ENCODE data around the gene FRAS1.

DNA sequence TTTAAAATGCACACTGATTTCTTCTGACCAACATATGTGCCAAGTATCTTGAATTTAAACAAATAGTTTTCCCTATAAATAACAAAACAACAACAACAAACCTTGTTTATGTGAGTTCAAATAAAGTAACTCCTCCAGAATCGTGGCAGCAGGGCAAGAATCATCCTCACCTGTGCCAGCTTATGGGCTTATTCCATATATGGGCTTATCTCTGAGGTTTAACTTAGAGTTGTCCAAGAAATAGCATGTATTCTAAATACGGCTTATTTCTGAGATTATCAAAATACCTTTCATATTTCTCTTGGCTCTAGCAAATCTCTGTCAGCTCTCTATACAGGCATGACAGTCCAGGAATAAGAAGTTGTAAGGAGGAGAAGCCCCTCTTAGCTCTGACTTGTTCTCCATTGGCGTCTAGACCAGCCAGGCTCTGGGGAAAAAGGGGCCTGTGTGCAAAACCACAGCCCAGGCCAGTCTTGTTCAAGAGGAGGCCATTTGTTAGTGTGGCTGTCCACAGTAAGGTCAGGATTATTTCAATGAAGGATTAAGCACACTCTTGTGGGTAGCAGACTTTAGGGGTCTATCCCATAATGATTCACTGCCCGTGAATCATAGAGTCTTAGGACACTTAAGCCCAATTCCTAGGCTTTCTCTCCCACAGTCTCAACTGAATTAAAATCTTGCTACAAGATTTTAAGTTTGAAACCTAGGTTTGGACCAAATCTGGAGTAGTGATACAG is 63.2 kb downstream of the FRAS1 start:
- TF ChIP-seq, protein P1, sequence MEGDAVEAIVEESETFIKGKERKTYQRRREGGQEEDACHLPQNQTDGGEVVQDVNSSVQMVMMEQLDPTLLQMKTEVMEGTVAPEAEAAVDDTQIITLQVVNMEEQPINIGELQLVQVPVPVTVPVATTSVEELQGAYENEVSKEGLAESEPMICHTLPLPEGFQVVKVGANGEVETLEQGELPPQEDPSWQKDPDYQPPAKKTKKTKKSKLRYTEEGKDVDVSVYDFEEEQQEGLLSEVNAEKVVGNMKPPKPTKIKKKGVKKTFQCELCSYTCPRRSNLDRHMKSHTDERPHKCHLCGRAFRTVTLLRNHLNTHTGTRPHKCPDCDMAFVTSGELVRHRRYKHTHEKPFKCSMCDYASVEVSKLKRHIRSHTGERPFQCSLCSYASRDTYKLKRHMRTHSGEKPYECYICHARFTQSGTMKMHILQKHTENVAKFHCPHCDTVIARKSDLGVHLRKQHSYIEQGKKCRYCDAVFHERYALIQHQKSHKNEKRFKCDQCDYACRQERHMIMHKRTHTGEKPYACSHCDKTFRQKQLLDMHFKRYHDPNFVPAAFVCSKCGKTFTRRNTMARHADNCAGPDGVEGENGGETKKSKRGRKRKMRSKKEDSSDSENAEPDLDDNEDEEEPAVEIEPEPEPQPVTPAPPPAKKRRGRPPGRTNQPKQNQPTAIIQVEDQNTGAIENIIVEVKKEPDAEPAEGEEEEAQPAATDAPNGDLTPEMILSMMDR (IDR thresholded peaks at IDR 0.05): no peak
- TF ChIP-seq POLR2A (IDR thresholded peaks at IDR 0.05): no peak

Data from vagina (tissue), 2 donors.